ENCODE results near the gene MAST4.

MAST4 gene

DNA sequence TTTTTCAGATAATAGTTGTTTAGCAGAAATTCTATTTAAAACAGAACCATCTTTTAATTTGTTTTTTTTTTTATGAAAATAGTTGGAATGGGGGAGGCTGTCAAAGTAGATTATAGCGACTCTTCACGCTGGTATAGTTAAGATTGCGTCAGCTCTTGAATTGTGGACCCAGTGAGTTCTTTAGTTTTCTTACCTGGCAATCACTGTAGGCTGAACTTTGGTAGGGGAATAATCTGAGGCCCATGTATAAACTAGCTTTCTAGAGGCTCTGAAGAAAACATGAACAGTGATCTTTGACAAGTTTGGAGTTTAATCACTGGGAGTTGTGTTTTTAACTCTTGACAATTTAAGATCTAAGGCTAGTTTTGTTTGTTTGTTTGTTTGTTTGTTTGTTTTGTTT is 519.6 kb downstream of the MAST4 start:
- Histone ChIP-seq H4K20me1 (ENCODE audit: control insufficient read depth, insufficient read depth, low read depth, low read length) (no peaks in the 10 kb centered on the region), H3K4me1 (ENCODE audit: control insufficient read depth, low read length) (no peaks in the 10 kb centered on the region), H3K36me3 (ENCODE audit: control insufficient read depth, low read length) (no peaks in the 10 kb centered on the region), H3K4me3 (ENCODE audit: low read length) (no peak overlapping the region), H3F3A (ENCODE audit: control insufficient read depth, insufficient read depth) (no peaks in the 10 kb centered on the region), H3K27me3 (ENCODE audit: control insufficient read depth, low read length) (no peaks in the 10 kb centered on the region), H3K9me2 (replicated peaks; ENCODE audit: control insufficient read depth, low read length) (no peaks in the 10 kb centered on the region), H3K27ac (ENCODE audit: low read depth, low read length) (no peak overlapping the region), H3K4me2 (ENCODE audit: low read length) (no peak overlapping the region), H3K9me3 (ENCODE audit: control insufficient read depth, insufficient read depth, low read length) (no peaks in the 10 kb centered on the region), H3K79me2 (ENCODE audit: control insufficient read depth, low read length) (no peaks in the 10 kb centered on the region)
- TF ChIP-seq, protein P1, sequence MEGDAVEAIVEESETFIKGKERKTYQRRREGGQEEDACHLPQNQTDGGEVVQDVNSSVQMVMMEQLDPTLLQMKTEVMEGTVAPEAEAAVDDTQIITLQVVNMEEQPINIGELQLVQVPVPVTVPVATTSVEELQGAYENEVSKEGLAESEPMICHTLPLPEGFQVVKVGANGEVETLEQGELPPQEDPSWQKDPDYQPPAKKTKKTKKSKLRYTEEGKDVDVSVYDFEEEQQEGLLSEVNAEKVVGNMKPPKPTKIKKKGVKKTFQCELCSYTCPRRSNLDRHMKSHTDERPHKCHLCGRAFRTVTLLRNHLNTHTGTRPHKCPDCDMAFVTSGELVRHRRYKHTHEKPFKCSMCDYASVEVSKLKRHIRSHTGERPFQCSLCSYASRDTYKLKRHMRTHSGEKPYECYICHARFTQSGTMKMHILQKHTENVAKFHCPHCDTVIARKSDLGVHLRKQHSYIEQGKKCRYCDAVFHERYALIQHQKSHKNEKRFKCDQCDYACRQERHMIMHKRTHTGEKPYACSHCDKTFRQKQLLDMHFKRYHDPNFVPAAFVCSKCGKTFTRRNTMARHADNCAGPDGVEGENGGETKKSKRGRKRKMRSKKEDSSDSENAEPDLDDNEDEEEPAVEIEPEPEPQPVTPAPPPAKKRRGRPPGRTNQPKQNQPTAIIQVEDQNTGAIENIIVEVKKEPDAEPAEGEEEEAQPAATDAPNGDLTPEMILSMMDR (IDR thresholded peaks at IDR 0.05; ENCODE audit: low read depth, low read length, poor library complexity, severe bottlenecking) = no peak
- no peak for TF ChIP-seq EZH2phosphoT487 (IDR thresholded peaks at IDR 0.05; ENCODE audit: borderline replicate concordance, low read length)

- no peaks in the 10 kb centered on the region for H3K79me2 ChIP-seq (ENCODE audit: control insufficient read depth, low read length)
- no peaks in the 10 kb centered on the region for H3K27me3 ChIP-seq (ENCODE audit: control insufficient read depth, low read length)
- TF ChIP-seq, protein P1 (IDR thresholded peaks at IDR 0.05; ENCODE audit: low read depth, low read length, poor library complexity, severe bottlenecking) = no peak
- TF ChIP-seq EZH2phosphoT487 (IDR thresholded peaks at IDR 0.05; ENCODE audit: borderline replicate concordance, low read length) = no peak
- no peak overlapping the region for H3K27ac ChIP-seq (ENCODE audit: low read depth, low read length)
- H4K20me1 ChIP-seq (ENCODE audit: control insufficient read depth, insufficient read depth, low read depth, low read length) = no peaks in the 10 kb centered on the region
- H3F3A ChIP-seq (ENCODE audit: control insufficient read depth, insufficient read depth) = no peaks in the 10 kb centered on the region
- no peaks in the 10 kb centered on the region for H3K9me3 ChIP-seq (ENCODE audit: control insufficient read depth, insufficient read depth, low read length)
- H3K36me3 ChIP-seq (ENCODE audit: control insufficient read depth, low read length) = no peaks in the 10 kb centered on the region
- H3K9me2 ChIP-seq (replicated peaks; ENCODE audit: control insufficient read depth, low read length) = no peaks in the 10 kb centered on the region
- H3K4me3 ChIP-seq (ENCODE audit: low read length) = no peak overlapping the region
- no peaks in the 10 kb centered on the region for H3K4me1 ChIP-seq (ENCODE audit: control insufficient read depth, low read length)
- no peak overlapping the region for H3K4me2 ChIP-seq (ENCODE audit: low read length)
Observed at GRCh38 chr5:67118050-67118620, 521.9 kb downstream of the MAST4 start.

DNA sequence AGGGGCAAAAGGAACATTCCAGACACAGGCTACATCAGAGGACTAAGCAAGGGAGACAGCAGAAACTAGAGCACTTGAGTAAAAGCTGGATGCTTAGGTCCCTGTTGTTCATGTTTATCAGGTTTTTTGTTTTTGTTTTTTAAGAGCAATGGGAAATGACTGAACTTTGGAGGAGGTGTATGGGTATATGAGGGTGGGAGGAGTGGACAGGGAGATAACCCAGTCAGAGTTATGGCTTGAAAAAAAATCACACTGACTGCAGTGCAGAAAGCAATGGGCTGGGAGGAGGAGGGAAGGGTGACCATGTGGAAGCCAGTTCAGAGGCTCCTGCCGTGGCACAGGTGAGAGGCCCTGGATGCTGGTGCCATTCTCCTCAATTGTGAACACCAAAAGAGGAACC is 522.8 kb downstream of the MAST4 start:
- TF ChIP-seq EZH2phosphoT487 (IDR thresholded peaks at IDR 0.05; ENCODE audit: borderline replicate concordance, low read length) = no peak
- TF ChIP-seq, protein P1 (IDR thresholded peaks at IDR 0.05; ENCODE audit: low read depth, low read length, poor library complexity, severe bottlenecking) = no peak
- Histone ChIP-seq H3K79me2 (ENCODE audit: control insufficient read depth, low read length) (no peaks in the 10 kb centered on the region), H3K4me1 (ENCODE audit: control insufficient read depth, low read length) (no peaks in the 10 kb centered on the region), H3K9me2 (replicated peaks; ENCODE audit: control insufficient read depth, low read length) (no peaks in the 10 kb centered on the region), H3F3A (ENCODE audit: control insufficient read depth, insufficient read depth) (no peaks in the 10 kb centered on the region), H3K4me3 (ENCODE audit: low read length) (no peak overlapping the region), H3K27ac (ENCODE audit: low read depth, low read length) (no peak overlapping the region), H3K9me3 (ENCODE audit: control insufficient read depth, insufficient read depth, low read length) (no peaks in the 10 kb centered on the region), H3K27me3 (ENCODE audit: control insufficient read depth, low read length) (no peaks in the 10 kb centered on the region), H3K36me3 (ENCODE audit: control insufficient read depth, low read length) (no peaks in the 10 kb centered on the region), H4K20me1 (ENCODE audit: control insufficient read depth, insufficient read depth, low read depth, low read length) (no peaks in the 10 kb centered on the region), H3K4me2 (ENCODE audit: low read length) (no peak overlapping the region)

All from DOHH2 (cell line).